Mucosa of stomach (tissue), 1 donor: Measurements from ENCODE around the gene THAP2.
A peak's percentile ranks its signal among the peaks of the same experiment; 100 is the strongest.
"Not testable (repeated sequence)": the region's sequence is repeated elsewhere in the genome, so short reads cannot be mapped to it uniquely, and the experiment has no call there.

Source experiments
- H3K27me3 ChIP-seq: one replicate; pipeline ENCODE4 v1.7.0; 2013; ENCODE audit warnings: mild to moderate bottlenecking, low read length; ENCODE audit not compliant: control insufficient read depth, insufficient read depth
- H3K36me3 ChIP-seq: one replicate; pipeline ENCODE4 v1.7.0; 2013; ENCODE audit warnings: low read length; ENCODE audit not compliant: control insufficient read depth, insufficient read depth
- H3K4me1 ChIP-seq: one replicate; pipeline ENCODE4 v1.7.0; 2013; ENCODE audit warnings: mild to moderate bottlenecking, low read length; ENCODE audit not compliant: control insufficient read depth, insufficient read depth
- H3K4me3 ChIP-seq: one replicate; pipeline ENCODE4 v1.7.0; 2013; ENCODE audit warnings: low read length
- H3K9ac ChIP-seq: one replicate; pipeline ENCODE4 v1.7.0; 2013; ENCODE audit warnings: mild to moderate bottlenecking, low read length, moderate library complexity
- H3K9me3 ChIP-seq: one replicate; pipeline ENCODE4 v1.7.0; 2013; ENCODE audit warnings: mild to moderate bottlenecking, low read length, moderate library complexity; ENCODE audit not compliant: control insufficient read depth
- donor health status: Pancreatic carcinoma.

The THAP2 gene

DNA sequence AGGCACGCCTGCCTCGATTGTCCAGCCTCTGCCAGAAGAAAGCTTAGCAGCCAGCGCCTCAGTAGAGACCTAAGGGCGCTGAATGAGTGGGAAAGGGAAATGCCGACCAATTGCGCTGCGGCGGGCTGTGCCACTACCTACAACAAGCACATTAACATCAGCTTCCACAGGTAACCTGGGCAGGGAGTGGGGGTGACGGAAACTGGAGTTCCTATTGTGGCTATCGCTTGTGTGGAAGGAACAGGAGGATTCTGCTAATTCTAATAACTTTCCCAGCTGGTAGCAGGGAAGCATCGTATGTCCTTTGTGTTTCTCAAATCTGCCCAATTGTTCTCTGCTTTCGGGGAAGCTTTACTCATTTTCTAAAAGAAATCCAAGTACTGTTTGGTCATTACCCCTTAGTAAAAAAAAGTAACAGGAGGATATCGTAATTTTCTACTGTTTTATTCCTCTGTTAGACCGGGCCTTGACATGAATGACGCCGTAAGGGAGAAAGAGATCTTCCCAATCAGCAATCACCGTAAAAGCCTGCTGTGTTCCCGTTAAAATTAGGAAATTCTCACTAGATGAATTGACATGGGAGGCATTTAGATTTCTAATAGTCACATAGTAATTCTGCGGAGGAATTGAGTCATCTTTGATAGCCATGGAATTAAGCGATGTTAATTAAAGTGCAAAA, 449 bp downstream of the THAP2 start:
- Histone ChIP-seq H3K4me1 (peaks cover 15% of the 10 kb centered on the region), H3K9ac (peak overlapping the region; percentile 91)

DNA sequence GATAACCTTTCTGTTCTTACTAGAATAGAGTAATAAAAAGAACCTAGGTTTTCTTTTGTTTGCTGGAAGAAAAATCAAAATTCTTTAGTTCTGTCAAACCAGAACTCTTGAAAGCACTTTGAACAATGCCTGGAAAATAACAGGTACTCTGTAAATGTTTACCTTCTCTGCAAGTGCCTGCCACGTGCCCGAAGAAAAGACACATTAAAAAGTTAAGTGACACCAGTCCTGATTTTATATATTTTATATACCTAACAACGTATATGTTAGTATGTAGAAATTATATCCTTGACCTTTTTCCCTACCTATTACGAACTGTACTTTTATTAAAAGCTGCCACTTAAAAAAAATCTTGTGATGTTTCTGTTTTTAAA, 976 bp downstream of the THAP2 start:
- Histone ChIP-seq H3K4me3 (peak overlapping the region; percentile 91), H3K36me3 (no peaks in the 10 kb centered on the region), H3K4me1 (peaks cover 15% of the 10 kb centered on the region), H3K9ac (peak overlapping the region; percentile 91), H3K9me3 (no peaks in the 10 kb centered on the region), H3K27me3 (no peaks in the 10 kb centered on the region)

More for the DNA sequence above, 449 bp downstream of the THAP2 start:
- no peaks in the 10 kb centered on the region for H3K36me3 ChIP-seq
- no peaks in the 10 kb centered on the region for H3K9me3 ChIP-seq
- H3K4me3 ChIP-seq = peak overlapping the region; percentile 91
- H3K27me3 ChIP-seq = no peaks in the 10 kb centered on the region

DNA sequence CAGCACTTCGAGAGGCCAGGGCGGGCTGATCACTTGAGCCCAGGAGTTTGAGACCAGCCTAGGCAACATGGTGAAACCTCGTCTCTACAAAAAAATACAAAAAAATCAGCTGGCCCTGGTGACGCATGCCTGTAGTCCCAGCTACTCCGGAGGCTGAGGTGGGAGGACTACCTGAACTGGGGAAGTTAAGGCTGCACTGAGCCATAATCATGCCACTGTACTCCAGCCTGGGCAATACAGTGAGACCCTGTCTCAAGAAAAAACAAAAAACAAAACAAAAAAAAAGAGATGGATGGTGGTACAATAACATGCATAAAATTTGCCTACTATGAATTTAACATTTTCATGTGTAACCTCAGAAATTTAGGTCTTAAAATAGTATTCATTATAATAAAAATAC, 2.2 kb downstream of the THAP2 start:
- no peaks in the 10 kb centered on the region for H3K36me3 ChIP-seq
- H3K9ac ChIP-seq = no peak overlapping the region
- peaks cover 15% of the 10 kb centered on the region for H3K4me1 ChIP-seq
- no peaks in the 10 kb centered on the region for H3K27me3 ChIP-seq
- no peak overlapping the region for H3K4me3 ChIP-seq
- no peaks in the 10 kb centered on the region for H3K9me3 ChIP-seq

DNA sequence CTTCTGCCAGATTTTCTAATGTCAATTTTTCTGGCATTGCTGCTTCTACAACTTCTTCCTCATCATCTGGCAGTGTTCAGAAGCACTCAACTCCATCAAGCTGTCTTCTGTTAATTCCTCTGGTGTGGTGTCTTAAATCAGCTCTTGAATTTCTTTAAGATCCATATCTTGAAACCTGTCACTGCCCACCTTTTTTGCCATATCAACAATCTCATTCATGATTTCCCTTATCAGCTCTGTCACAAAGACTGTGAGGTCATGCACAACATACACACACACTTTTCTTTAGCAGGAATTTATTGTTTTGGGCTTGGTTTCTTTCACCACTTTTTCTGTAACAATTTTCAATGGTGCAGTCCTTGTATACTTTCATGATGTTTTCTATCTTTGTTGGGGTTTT, 7.2 kb downstream of the THAP2 start:
- Histone ChIP-seq H3K9ac (no peak overlapping the region), H3K36me3 (no peaks in the 10 kb centered on the region), H3K27me3 (no peaks in the 10 kb centered on the region), H3K4me1 (peaks cover 7% of the 10 kb centered on the region), H3K9me3 (no peaks in the 10 kb centered on the region), H3K4me3 (no peak overlapping the region)

DNA sequence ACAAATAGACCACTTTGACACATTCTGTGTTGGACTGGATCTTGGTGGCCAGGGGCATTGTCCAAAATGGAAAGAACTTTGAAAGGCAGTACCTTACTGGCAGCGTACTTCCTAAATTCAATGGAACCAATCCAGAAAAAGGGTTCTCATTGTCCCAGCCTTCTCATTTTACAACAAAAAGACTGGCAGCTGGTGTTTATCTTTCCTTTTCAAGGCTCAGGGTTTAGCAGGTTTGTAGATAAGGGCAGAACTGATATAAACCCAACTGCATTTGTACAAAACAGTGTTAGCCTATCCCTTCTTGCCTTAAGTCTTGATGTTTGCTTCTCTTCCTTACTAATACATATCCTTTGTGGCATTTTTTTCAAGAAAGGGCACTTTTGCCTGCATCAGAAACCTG, 7.7 kb downstream of the THAP2 start:
- no peaks in the 10 kb centered on the region for H3K9me3 ChIP-seq
- peaks cover 7% of the 10 kb centered on the region for H3K4me1 ChIP-seq
- no peak overlapping the region for H3K4me3 ChIP-seq
- H3K36me3 ChIP-seq = no peaks in the 10 kb centered on the region
- no peak overlapping the region for H3K9ac ChIP-seq
- H3K27me3 ChIP-seq = no peaks in the 10 kb centered on the region

DNA sequence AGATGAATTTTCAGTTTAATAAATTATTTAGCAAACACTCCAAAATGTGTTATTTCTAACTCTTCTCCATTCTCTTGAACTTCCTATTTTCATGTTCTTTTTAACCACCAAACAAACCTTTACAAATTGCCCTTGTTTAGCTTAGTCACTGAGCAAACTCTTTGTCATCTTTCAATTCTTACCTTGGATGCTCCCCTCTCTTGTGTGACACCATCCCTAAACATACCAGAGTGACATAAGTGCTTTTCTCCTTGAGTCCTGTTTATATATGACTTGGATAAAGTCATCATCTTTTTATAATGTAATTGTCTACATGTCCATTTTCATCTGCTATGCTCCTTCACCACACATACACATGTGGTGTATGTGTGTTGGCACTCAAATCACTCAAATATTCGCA, 18.4 kb downstream of the THAP2 start:
- Histone ChIP-seq H3K9me3 (no peaks in the 10 kb centered on the region), H3K4me1 (peaks cover 6% of the 10 kb centered on the region), H3K9ac (no peak overlapping the region), H3K4me3 (no peak overlapping the region), H3K36me3 (no peaks in the 10 kb centered on the region), H3K27me3 (no peaks in the 10 kb centered on the region)

DNA sequence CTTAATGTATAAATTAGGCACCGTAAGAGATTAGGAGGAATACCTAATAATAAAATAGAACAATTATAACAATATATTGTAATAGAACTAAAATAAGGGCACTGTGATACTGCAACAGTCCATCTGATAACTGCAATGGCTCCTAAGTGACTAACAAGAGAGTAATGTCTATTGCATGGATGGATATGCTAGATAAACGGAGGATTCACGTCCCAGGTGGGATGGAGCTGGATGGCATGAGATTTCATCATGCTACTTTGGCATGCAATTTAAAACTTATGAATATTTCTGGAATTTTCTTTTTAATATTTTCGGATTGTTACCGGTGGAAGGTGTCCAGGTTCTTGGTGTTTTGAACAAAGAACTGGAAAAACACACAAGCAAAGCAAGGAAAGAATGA, 19.5 kb downstream of the THAP2 start:
- Histone ChIP-seq H3K4me3 (no peak overlapping the region), H3K9me3 (no peaks in the 10 kb centered on the region), H3K9ac (no peak overlapping the region), H3K36me3 (no peaks in the 10 kb centered on the region), H3K27me3 (no peaks in the 10 kb centered on the region), H3K4me1 (peaks cover 8% of the 10 kb centered on the region)

DNA sequence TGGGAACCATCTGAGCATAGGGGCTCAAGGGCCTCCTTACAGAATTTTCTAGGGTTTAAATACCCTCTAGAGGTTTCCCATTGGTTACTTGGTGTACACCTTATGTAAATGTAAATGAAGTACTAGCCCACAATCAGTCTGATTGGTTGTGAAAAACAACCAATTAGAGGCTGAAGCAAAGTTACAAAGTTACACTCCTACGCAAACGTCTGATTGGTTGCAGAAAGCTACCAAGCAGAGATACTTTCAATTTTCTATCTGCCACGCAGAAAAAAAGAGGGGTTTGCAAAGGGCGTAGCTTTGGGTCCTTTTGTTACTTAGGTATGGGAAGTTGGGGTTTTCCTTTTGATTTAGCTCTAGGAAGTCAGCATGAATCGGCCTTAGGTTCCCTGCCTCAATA, 20.0 kb downstream of the THAP2 start:
- Histone ChIP-seq H3K9me3 (no peaks in the 10 kb centered on the region), H3K4me1 (peaks cover 8% of the 10 kb centered on the region), H3K36me3 (no peaks in the 10 kb centered on the region), H3K4me3 (no peak overlapping the region), H3K27me3 (no peaks in the 10 kb centered on the region), H3K9ac (no peak overlapping the region)

DNA sequence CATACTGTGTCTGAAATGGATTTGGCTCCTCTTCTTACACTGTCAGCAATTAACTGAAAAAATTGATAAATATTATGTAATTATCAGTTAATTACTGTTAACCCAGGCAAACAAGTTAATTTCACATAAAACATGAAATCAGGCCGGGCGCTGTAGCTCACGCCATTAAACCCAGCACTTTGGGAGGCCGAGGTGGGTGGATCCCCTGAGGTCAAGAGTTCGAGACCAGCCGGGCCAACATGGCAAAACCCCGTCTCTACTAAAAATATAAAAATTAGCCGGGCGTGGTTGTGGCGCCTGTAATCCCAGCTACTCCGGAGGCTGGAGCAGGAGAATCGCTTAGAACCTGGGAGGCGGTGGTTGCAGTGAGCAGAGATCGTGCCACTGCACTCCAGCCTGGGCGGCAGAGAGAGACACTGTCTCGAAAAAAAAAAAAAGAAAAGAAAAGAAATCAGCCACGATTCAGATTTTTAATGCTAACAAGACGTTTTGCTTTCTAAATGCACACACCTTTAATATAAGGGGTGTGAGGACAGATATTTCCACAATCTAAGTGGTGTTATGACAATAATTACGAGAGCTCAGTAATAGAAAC, 21.3 kb downstream of the THAP2 start:
- Histone ChIP-seq H3K4me1 (peaks cover 8% of the 10 kb centered on the region), H3K27me3 (no peaks in the 10 kb centered on the region), H3K36me3 (no peaks in the 10 kb centered on the region), H3K9ac (peak overlapping the region; percentile 78), H3K4me3 (peak overlapping the region; percentile 85), H3K9me3 (no peaks in the 10 kb centered on the region)

DNA sequence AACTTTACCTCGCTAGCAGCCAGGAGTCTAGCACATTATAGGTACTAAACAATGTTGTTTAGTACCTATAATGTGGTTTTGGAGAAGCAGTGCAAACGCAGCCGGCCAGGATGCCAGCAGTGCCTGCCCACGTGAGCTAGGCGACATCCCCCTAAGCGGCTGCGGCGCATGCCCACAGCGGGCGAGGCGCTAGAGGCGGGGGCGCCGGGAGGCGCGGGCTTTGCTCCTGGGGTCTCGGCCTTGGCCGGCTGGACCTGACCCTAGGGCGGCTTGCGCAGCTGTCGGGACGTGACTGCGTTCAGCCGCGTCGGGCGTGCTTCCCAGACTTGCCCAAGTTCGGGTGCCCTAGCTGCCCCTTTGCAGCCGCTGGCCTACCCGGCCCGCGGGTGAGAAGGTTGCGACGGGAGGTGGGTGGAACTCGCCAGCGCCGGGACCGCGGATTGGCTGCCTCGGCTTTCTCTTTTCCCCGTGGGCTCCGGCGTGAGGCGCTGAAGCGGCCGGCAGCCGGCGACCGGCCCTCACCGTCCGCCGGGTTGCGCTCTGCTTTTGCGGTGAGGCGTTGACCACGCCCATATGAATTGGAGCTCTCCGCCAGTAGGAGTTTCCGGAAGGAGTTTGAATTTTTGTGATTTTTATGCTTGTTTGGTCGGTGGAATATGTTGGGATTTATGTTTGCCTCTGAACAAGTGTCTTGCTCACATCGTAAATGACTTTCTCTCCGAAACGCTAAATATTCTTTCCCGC, 22.0 kb downstream of the THAP2 start, which contains the start of gene TMEM19:
TMEM19 (plus strand) TSS at position 169 of the 744 bp plus-strand sequence. CDS start 599 bp downstream, outside the sequence.
- H3K36me3 ChIP-seq = no peaks in the 10 kb centered on the region
- peak within 1 kb of the TSS; percentile 85 for H3K4me3 ChIP-seq
- H3K27me3 ChIP-seq = no peaks in the 10 kb centered on the region
- peaks cover 8% of the 10 kb centered on the region for H3K4me1 ChIP-seq
- H3K9ac ChIP-seq = peak within 1 kb of the TSS; percentile 78
- H3K9me3 ChIP-seq = no peaks in the 10 kb centered on the region

DNA sequence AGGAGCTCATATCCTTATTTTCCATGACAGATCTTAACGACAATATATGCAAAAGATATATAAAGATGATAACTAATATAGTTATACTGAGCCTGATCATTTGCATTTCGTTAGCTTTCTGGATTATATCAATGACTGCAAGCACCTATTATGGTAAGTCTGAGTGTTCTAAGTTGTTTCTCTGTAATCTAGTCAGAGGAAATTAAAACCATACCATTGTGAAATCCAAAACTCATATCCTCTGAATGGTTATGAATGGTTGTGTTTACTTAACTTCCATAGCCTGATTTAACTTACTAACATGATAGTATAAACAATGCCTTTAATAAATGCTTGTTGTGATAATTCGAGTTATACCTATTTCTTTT, 22.5 kb downstream of the THAP2 start:
- Histone ChIP-seq H3K4me3 (peak overlapping the region; percentile 85), H3K9ac (peak overlapping the region; percentile 78), H3K9me3 (no peaks in the 10 kb centered on the region), H3K36me3 (no peaks in the 10 kb centered on the region), H3K4me1 (peaks cover 8% of the 10 kb centered on the region), H3K27me3 (no peaks in the 10 kb centered on the region)

DNA sequence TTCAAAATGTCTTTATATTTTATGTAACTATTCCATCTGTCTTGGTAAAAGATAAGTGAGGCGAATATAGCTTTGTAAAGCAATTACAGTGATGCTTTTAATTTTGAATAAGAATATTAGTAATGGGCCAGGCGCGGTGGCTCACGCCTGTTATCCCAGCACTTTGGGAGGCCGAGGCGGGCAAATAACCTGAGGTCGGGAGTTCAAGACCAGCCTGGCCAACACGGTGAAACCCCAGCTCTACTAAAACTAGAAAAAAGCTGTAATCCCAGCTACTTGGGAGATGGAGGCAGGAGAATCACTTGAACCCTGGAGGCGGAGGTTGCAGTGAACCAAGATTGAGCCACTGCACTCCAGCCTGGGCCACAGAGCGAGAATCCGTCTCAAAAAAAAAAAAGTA, 23.1 kb downstream of the THAP2 start:
- H3K9ac ChIP-seq = peak overlapping the region; percentile 78
- H3K36me3 ChIP-seq, H3K27me3 ChIP-seq, H3K4me1 ChIP-seq, H3K9me3 ChIP-seq: not testable (repeated sequence)
- peak overlapping the region; percentile 85 for H3K4me3 ChIP-seq
